Measurements from ENCODE around the gene NTN1.

The NTN1 gene

GRCh38 chr17:9238340-9239245 lies 217.3 kb downstream of the NTN1 start:
- no peaks in the 10 kb centered on the region for H3K27me3 ChIP-seq (ENCODE audit: low read depth, low read length)
- no peaks in the 10 kb centered on the region for H3K9me3 ChIP-seq (ENCODE audit: insufficient read depth, low read length)
- peak overlapping the region; percentile 99 for H3K4me2 ChIP-seq (ENCODE audit: low read length)
- H3K27ac ChIP-seq (ENCODE audit: low read length): no peak overlapping the region
- H4K20me1 ChIP-seq (ENCODE audit: insufficient read depth, low read length): no peaks in the 10 kb centered on the region
- no peaks in the 10 kb centered on the region for H3K79me2 ChIP-seq (ENCODE audit: low read length)
- H3K36me3 ChIP-seq (replicated peaks; ENCODE audit: low read depth, low read length): no peaks in the 10 kb centered on the region
- H3K9ac ChIP-seq (ENCODE audit: low read length): peak overlapping the region; percentile 90
- TF ChIP-seq, protein P1, sequence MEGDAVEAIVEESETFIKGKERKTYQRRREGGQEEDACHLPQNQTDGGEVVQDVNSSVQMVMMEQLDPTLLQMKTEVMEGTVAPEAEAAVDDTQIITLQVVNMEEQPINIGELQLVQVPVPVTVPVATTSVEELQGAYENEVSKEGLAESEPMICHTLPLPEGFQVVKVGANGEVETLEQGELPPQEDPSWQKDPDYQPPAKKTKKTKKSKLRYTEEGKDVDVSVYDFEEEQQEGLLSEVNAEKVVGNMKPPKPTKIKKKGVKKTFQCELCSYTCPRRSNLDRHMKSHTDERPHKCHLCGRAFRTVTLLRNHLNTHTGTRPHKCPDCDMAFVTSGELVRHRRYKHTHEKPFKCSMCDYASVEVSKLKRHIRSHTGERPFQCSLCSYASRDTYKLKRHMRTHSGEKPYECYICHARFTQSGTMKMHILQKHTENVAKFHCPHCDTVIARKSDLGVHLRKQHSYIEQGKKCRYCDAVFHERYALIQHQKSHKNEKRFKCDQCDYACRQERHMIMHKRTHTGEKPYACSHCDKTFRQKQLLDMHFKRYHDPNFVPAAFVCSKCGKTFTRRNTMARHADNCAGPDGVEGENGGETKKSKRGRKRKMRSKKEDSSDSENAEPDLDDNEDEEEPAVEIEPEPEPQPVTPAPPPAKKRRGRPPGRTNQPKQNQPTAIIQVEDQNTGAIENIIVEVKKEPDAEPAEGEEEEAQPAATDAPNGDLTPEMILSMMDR (IDR thresholded peaks at IDR 0.05; ENCODE audit: low read depth, low read length): no peak
- TF ChIP-seq EZH2phosphoT487 (IDR thresholded peaks at IDR 0.05; ENCODE audit: low read depth): no peak
- peaks cover 18% of the 10 kb centered on the region; the same call in 1 of the 2 replicates for H3K4me1 ChIP-seq (ENCODE audit: low read length)
- no peak overlapping the region for H2AFZ ChIP-seq (ENCODE audit: low read depth, low read length)
- peak overlapping the region; percentile 97 for H3K4me3 ChIP-seq (ENCODE audit: low read length)

- Histone ChIP-seq H3K27ac (ENCODE audit: low read length) (peak overlapping the region; percentile 53), H3K9ac (ENCODE audit: low read length) (peak overlapping the region; percentile 90), H3K36me3 (replicated peaks; ENCODE audit: low read depth, low read length) (no peaks in the 10 kb centered on the region), H3K4me1 (ENCODE audit: low read length) (peaks cover 18% of the 10 kb centered on the region; the same call in 1 of the 2 replicates), H3K4me3 (ENCODE audit: low read length) (peak overlapping the region; percentile 97), H3K9me3 (ENCODE audit: insufficient read depth, low read length) (no peaks in the 10 kb centered on the region), H3K4me2 (ENCODE audit: low read length) (peak overlapping the region; percentile 99), H4K20me1 (ENCODE audit: insufficient read depth, low read length) (no peaks in the 10 kb centered on the region), H3K27me3 (ENCODE audit: low read depth, low read length) (no peaks in the 10 kb centered on the region), H2AFZ (ENCODE audit: low read depth, low read length) (peak overlapping the region; percentile 72), H3K79me2 (ENCODE audit: low read length) (no peaks in the 10 kb centered on the region)
- TF ChIP-seq, protein P1 (IDR thresholded peaks at IDR 0.05; ENCODE audit: low read depth, low read length): no peak
- TF ChIP-seq EZH2phosphoT487 (IDR thresholded peaks at IDR 0.05; ENCODE audit: low read depth): no peak
These were observed 218.0 kb downstream of the NTN1 start for GRCh38 chr17:9239246-9239792.

DNA sequence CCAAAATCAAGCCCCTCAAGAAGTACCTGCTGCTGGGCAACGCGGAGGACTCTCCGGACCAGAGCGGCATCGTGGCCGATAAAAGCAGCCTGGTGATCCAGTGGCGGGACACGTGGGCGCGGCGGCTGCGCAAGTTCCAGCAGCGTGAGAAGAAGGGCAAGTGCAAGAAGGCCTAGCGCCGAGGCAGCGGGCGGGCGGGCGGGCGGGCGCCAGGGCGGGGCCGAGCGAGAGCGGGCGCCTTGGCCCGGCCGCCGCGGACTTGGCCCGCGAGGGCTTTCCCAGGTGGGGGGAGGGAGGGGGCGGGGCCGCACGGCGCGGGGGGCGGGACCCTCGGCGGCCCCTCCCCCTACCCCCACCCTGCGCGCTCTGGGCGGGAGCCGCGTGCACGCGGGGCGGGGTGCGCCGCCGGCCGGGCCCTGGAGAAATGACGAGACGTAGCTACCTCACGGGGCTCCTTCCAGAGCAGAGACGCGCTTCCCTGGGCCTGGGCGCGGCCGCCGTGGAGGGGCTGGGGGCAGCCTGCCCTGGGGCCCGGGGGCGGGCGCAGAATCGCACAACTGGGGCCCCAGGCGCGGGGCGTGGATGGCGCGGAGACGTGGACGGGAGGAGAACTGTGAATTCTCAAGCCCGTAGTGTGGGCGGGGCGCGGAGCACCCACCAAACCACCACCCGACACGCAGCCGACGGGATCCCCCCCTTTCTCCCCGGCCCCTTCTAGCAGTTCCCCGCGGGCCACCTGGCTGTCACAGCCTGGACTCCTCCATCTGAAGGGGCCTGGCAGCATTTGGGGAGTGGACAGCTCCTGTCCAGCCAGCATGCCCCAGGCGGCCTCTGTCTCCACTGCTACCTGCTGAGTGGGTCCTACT lies 218.7 kb downstream of the NTN1 start:
- H3K9ac ChIP-seq (ENCODE audit: low read length): peak overlapping the region; percentile 90
- H3K36me3 ChIP-seq (replicated peaks; ENCODE audit: low read depth, low read length): no peaks in the 10 kb centered on the region
- no peaks in the 10 kb centered on the region for H4K20me1 ChIP-seq (ENCODE audit: insufficient read depth, low read length)
- H3K79me2 ChIP-seq (ENCODE audit: low read length): no peaks in the 10 kb centered on the region
- peak overlapping the region; percentile 72 for H2AFZ ChIP-seq (ENCODE audit: low read depth, low read length)
- H3K27me3 ChIP-seq (ENCODE audit: low read depth, low read length): no peaks in the 10 kb centered on the region
- H3K4me2 ChIP-seq (ENCODE audit: low read length): peak overlapping the region; percentile 99
- H3K27ac ChIP-seq (ENCODE audit: low read length): peak overlapping the region; percentile 53
- H3K9me3 ChIP-seq (ENCODE audit: insufficient read depth, low read length): no peaks in the 10 kb centered on the region
- H3K4me3 ChIP-seq (ENCODE audit: low read length): peak overlapping the region; percentile 97
- TF ChIP-seq EZH2phosphoT487 (IDR thresholded peaks at IDR 0.05; ENCODE audit: low read depth): no peak
- TF ChIP-seq, protein P1 (IDR thresholded peaks at IDR 0.05; ENCODE audit: low read depth, low read length): no peak
- H3K4me1 ChIP-seq (ENCODE audit: low read length): peaks cover 18% of the 10 kb centered on the region; the same call in 1 of the 2 replicates

Measured in OCI-LY3 (cell line).